GM18870 (cell line): ENCODE results near the gene BCAN.
"Not testable (repeated sequence)": the region's sequence is repeated elsewhere in the genome, so short reads cannot be mapped to it uniquely, and the experiment has no call there.

ENCODE experiments used
- ATAC-seq: cut with Tn5 transposase; IDR thresholded peaks from one replicate; pipeline ENCODE4 v1.9.1; 2021; ENCODE audit warnings: moderate library complexity; ENCODE audit not compliant: unreplicated experiment

Gene BCAN

GRCh38 chr1:156615946-156616345, 26.0 kb upstream of the BCAN start:
- no peak for ATAC-seq

GRCh38 chr1:156616463-156616862, 25.5 kb upstream of the BCAN start:
- ATAC-seq = no peak

- no peak for ATAC-seq
Observed at GRCh38 chr1:156618853-156619581, 22.9 kb upstream of the BCAN start, which contains the start of gene HAPLN2. Gene HAPLN2 (plus strand): TSS chr1:156619415. CDS start chr1:156623491, 4,076 bp downstream.

- no peak for ATAC-seq
Observed at GRCh38 chr1:156619582-156619955, 22.3 kb upstream of the BCAN start.

GRCh38 chr1:156622581-156623297, 19.2 kb upstream of the BCAN start:
- ATAC-seq = no peak

- no peak for ATAC-seq
Observed at GRCh38 chr1:156623946-156624813, 17.7 kb upstream of the BCAN start.

GRCh38 chr1:156624814-156625435, 17.0 kb upstream of the BCAN start:
- ATAC-seq = no peak

GRCh38 chr1:156625436-156626078, 16.4 kb upstream of the BCAN start:
- no peak for ATAC-seq

GRCh38 chr1:156626079-156626438, 15.9 kb upstream of the BCAN start:
- ATAC-seq = no peak

- ATAC-seq = no peak
Observed at GRCh38 chr1:156627313-156627880, 14.5 kb upstream of the BCAN start.

- no peak for ATAC-seq
Observed at GRCh38 chr1:156629823-156630449, 12.0 kb upstream of the BCAN start.

- not testable (repeated sequence) for ATAC-seq
Observed at GRCh38 chr1:156631152-156631551, 10.8 kb upstream of the BCAN start.

- no peak for ATAC-seq
Observed at GRCh38 chr1:156632355-156632754, 9.6 kb upstream of the BCAN start.

GRCh38 chr1:156638189-156638985, 3.5 kb upstream of the BCAN start:
- ATAC-seq = no peak

GRCh38 chr1:156639601-156640101, 2.3 kb upstream of the BCAN start:
- ATAC-seq = no peak

- ATAC-seq = no peak
Observed at GRCh38 chr1:156640842-156641706, 843 bp upstream of the BCAN start.

GRCh38 chr1:156642265-156643048, 540 bp downstream of the BCAN start:
- ATAC-seq = no peak
